HepG2 (cell line): ENCODE data around the gene NPW.

Source experiments
- CREB1 ChIP-seq, 2 experiments: fragments of 450-650 bp in 1 of 2; IDR thresholded peaks; 2 replicates each; pipeline ENCODE4 v1.6.1; 2016 to 2017; ENCODE audit warnings: control low read depth in 1 of 2, mild to moderate bottlenecking in 1 of 2, missing compliant biosample characterization in 1 of 2, missing genetic modification characterization in 1 of 2
- RAD21 ChIP-seq: fragments of 450-650 bp; formaldehyde crosslinking; IDR thresholded peaks from 2 replicates; pipeline ENCODE4 v1.5.0; 2020; ENCODE audit warnings: mild to moderate bottlenecking

GRCh38 chr16:1971796-1972489, 47.6 kb upstream of the NPW start, which contains the start of gene TBL3:
- peak; percentile 15; the same call in 1 of the 2 replicates for TF ChIP-seq RAD21
- peak; percentile 100 for TF ChIP-seq CREB1 (IDR thresholded peaks at IDR 0.05)
- TF ChIP-seq CREB1 (CRISPR knock-in tag; IDR thresholded peaks at IDR 0.05) = peak; percentile 100
